ENCODE measurements around the gene ZC3H15.

Gene ZC3H15

GRCh38 chr2:186496401-186496800 is 10.3 kb downstream of the ZC3H15 start:
- TF ChIP-seq, protein P1, sequence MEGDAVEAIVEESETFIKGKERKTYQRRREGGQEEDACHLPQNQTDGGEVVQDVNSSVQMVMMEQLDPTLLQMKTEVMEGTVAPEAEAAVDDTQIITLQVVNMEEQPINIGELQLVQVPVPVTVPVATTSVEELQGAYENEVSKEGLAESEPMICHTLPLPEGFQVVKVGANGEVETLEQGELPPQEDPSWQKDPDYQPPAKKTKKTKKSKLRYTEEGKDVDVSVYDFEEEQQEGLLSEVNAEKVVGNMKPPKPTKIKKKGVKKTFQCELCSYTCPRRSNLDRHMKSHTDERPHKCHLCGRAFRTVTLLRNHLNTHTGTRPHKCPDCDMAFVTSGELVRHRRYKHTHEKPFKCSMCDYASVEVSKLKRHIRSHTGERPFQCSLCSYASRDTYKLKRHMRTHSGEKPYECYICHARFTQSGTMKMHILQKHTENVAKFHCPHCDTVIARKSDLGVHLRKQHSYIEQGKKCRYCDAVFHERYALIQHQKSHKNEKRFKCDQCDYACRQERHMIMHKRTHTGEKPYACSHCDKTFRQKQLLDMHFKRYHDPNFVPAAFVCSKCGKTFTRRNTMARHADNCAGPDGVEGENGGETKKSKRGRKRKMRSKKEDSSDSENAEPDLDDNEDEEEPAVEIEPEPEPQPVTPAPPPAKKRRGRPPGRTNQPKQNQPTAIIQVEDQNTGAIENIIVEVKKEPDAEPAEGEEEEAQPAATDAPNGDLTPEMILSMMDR (conservative IDR thresholded peaks at IDR 0.05; ENCODE audit: low read depth, low read length): no peak
- no peak overlapping the region for H3K4me3 ChIP-seq (ENCODE audit: low read depth, low read length)
- DNase-seq (ENCODE audit: low read depth): no peak

GRCh38 chr2:186497928-186498327 is 11.9 kb downstream of the ZC3H15 start:
- H3K4me3 ChIP-seq (ENCODE audit: low read depth, low read length): no peak overlapping the region
- TF ChIP-seq, protein P1 (conservative IDR thresholded peaks at IDR 0.05; ENCODE audit: low read depth, low read length): no peak
- no peak for DNase-seq (ENCODE audit: low read depth)

GRCh38 chr2:186498834-186499233 is 12.8 kb downstream of the ZC3H15 start:
- no peak overlapping the region for H3K4me3 ChIP-seq (ENCODE audit: low read depth, low read length)
- DNase-seq (ENCODE audit: low read depth): no peak
- TF ChIP-seq, protein P1 (conservative IDR thresholded peaks at IDR 0.05; ENCODE audit: low read depth, low read length): no peak

- DNase-seq (ENCODE audit: low read depth): peak; percentile 59
- TF ChIP-seq, protein P1 (conservative IDR thresholded peaks at IDR 0.05; ENCODE audit: low read depth, low read length): peak; percentile 51
- H3K4me3 ChIP-seq (ENCODE audit: low read depth, low read length): no peak overlapping the region
Observed at GRCh38 chr2:186503827-186504606, 18.0 kb downstream of the ZC3H15 start.

DNA sequence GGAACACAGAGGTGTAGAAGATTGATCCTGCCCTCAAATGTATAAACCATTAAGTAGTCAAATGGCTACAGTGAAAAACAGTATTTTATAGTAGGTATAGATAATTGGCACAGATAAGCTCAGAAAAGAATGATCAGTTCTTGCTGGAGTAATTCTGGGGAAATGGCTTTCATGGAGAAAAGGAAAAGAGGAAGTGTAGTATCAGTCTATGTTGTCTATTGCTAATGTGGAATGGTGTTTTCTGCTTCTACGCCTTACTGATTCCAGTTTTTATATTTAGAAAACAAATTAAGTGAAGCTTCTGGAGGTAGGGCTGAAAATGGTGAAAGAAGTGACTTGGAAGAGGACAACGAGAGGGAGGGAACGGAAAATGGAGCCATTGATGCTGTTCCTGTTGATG is 22.2 kb downstream of the ZC3H15 start:
- TF ChIP-seq, protein P1 (conservative IDR thresholded peaks at IDR 0.05; ENCODE audit: low read depth, low read length): no peak
- no peak overlapping the region for H3K4me3 ChIP-seq (ENCODE audit: low read depth, low read length)
- DNase-seq (ENCODE audit: low read depth): no peak

- peak; percentile 36 for DNase-seq (ENCODE audit: low read depth)
- no peak overlapping the region for H3K4me3 ChIP-seq (ENCODE audit: low read depth, low read length)
- TF ChIP-seq, protein P1 (conservative IDR thresholded peaks at IDR 0.05; ENCODE audit: low read depth, low read length): no peak
Observed at GRCh38 chr2:186515376-186515775, 29.3 kb downstream of the ZC3H15 start.

- H3K4me3 ChIP-seq (ENCODE audit: low read depth, low read length): no peak overlapping the region
- no peak for DNase-seq (ENCODE audit: low read depth)
- TF ChIP-seq, protein P1 (conservative IDR thresholded peaks at IDR 0.05; ENCODE audit: low read depth, low read length): no peak
Observed at GRCh38 chr2:186516396-186516795, 30.3 kb downstream of the ZC3H15 start.
